NCI-H345 (cell line): ENCODE data around the gene TMCC2.
A peak's percentile ranks its signal among the peaks of the same experiment; 100 is the strongest.
"Not testable (repeated sequence)": the region's sequence is repeated elsewhere in the genome, so short reads cannot be mapped to it uniquely, and the experiment has no call there.

Source experiments
- DNase-seq: peaks from one replicate; lab custom pipeline; 2025; lab: John Stamatoyannopoulos, UW

Gene TMCC2

GRCh38 chr1:205214756-205215155 lies 13.0 kb upstream of the TMCC2 start:
- DNase-seq = no peak

- no peak for DNase-seq
These were observed 11.2 kb upstream of the TMCC2 start for GRCh38 chr1:205216588-205216987.

GRCh38 chr1:205217418-205217817 lies 10.3 kb upstream of the TMCC2 start:
- DNase-seq = no peak

GRCh38 chr1:205220421-205220820 lies 7.3 kb upstream of the TMCC2 start:
- DNase-seq = no peak

- no peak for DNase-seq
These were observed 3.0 kb upstream of the TMCC2 start for GRCh38 chr1:205224736-205225135.

GRCh38 chr1:205225901-205226765 lies 1.6 kb upstream of the TMCC2 start:
- peak; percentile 75 for DNase-seq

- DNase-seq = peak; percentile 62
These were observed 720 bp upstream of the TMCC2 start for GRCh38 chr1:205226868-205227583.

GRCh38 chr1:205228093-205228521 lies 361 bp downstream of the TMCC2 start:
- no peak for DNase-seq

GRCh38 chr1:205229399-205229871 lies 1.7 kb downstream of the TMCC2 start:
- DNase-seq = peak; percentile 88

- DNase-seq = no peak
These were observed 2.4 kb downstream of the TMCC2 start for GRCh38 chr1:205229916-205230700.

- DNase-seq = no peak
These were observed 3.2 kb downstream of the TMCC2 start for GRCh38 chr1:205230982-205231381.

- no peak for DNase-seq
These were observed 4.5 kb downstream of the TMCC2 start for GRCh38 chr1:205232127-205232820.

- no peak for DNase-seq
These were observed 5.2 kb downstream of the TMCC2 start for GRCh38 chr1:205232945-205233397.

- not testable (repeated sequence) for DNase-seq
These were observed 6.2 kb downstream of the TMCC2 start for GRCh38 chr1:205233986-205234385.

GRCh38 chr1:205235951-205236350 lies 8.2 kb downstream of the TMCC2 start:
- DNase-seq = no peak

- no peak for DNase-seq
These were observed 8.8 kb downstream of the TMCC2 start for GRCh38 chr1:205236526-205236925.

- DNase-seq = no peak
These were observed 9.3 kb downstream of the TMCC2 start for GRCh38 chr1:205236951-205237475.

- DNase-seq = no peak
These were observed 10.1 kb downstream of the TMCC2 start for GRCh38 chr1:205237526-205238484.

- DNase-seq = no peak
These were observed 11.3 kb downstream of the TMCC2 start for GRCh38 chr1:205239078-205239477.

GRCh38 chr1:205240118-205240517 lies 12.4 kb downstream of the TMCC2 start:
- DNase-seq = no peak
